SU-DHL-6 (cell line): ENCODE data around the gene IL20RA.

Source experiments
- EZH2phosphoT487 ChIP-seq: fragments of 200-600 bp; sonication (generic), shearing (Covaris generic); conservative IDR thresholded peaks from 2 replicates; pipeline ENCODE4 v1.6.1; 2018; ENCODE audit warnings: mild to moderate bottlenecking, antibody characterized with exemption, low read length, moderate library complexity, mixed read lengths
- TF ChIP-seq, protein P1 (sequence below): fragments of 200-600 bp; sonication (generic); IDR thresholded peaks from one replicate; pipeline ENCODE4 v1.5.1; 2017; ENCODE audit warnings: antibody characterized with exemption, mild to moderate bottlenecking, low read length, moderate library complexity; ENCODE audit not compliant: insufficient read depth, poor library complexity, severe bottlenecking

DNA sequence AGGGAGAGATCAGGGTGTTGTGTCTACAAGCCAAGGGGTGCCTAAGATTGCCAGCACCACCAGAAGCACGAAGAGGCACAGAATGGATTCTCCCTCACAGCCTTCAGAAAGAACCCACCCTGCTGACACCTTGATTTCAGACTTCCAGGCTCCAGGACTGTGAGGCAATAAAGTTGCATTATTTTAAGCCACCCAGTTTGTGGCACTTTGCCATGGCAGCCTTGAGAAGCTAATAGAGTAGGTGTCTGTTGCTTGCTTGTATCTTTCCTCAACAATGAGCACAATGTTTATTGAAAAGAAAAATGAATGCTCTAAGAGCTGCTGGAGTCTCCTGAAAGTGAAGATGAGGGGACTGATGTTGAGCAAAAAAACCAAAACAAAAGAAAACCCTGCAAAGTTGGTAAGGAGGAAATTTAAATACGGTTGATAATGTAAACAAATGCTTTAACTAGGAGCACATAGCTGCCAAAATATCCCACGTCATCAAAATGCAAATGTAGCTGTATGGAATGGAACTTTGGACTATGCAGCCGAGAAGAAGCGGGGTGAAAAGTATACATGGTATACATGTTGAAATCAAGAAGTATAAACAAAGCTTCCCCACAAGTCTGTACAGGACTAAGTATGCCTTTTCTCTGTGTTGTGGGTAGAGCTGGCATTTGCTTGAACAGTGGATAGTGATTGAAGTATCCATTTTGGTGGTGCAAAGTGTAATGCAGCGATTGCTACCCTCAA, 8.0 kb downstream of the IL20RA start:
- TF ChIP-seq, protein P1, sequence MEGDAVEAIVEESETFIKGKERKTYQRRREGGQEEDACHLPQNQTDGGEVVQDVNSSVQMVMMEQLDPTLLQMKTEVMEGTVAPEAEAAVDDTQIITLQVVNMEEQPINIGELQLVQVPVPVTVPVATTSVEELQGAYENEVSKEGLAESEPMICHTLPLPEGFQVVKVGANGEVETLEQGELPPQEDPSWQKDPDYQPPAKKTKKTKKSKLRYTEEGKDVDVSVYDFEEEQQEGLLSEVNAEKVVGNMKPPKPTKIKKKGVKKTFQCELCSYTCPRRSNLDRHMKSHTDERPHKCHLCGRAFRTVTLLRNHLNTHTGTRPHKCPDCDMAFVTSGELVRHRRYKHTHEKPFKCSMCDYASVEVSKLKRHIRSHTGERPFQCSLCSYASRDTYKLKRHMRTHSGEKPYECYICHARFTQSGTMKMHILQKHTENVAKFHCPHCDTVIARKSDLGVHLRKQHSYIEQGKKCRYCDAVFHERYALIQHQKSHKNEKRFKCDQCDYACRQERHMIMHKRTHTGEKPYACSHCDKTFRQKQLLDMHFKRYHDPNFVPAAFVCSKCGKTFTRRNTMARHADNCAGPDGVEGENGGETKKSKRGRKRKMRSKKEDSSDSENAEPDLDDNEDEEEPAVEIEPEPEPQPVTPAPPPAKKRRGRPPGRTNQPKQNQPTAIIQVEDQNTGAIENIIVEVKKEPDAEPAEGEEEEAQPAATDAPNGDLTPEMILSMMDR = no peak
- no peak for TF ChIP-seq EZH2phosphoT487
